ENCODE measurements around the gene AOPEP.
"Not testable (repeated sequence)": the region's sequence is repeated elsewhere in the genome, so short reads cannot be mapped to it uniquely, and the experiment has no call there.

AOPEP gene

DNA sequence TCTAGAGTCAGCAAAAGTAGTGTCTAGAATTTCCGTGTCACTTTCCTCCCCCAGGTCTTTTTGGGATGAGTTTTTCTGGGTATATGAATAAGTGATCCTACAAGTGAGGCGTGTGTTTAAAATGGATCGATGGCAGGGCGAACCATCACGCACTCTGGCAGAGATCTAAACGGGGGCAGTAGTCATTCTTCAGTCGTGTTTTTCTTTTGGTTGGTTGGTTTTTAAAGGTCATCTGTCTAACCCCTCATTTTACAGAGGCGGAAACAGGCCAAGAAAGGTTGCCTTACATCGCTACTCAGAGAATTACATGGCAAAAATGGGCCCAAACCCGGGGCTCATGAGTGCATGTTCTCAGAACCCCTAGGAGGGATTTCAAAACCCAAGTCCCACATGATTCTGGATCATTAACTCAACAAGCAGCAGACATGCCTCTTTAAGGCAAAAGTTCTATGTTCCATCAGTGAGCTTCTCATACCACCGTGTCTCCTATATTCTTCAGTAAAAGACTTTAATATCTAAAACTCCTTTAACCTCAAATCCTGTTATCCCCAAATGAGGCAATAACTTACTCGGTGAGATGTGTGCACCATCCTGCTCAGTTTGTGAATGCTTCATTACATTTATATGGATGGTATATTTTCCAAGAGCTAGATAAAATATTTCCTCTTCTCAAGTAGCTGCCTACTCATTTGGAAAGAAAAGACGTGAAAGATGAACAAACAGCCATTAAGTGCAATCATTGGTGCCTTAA lies 145.8 kb downstream of the AOPEP start:
- no peak overlapping the region for H3K4me3 ChIP-seq (replicated peaks; ENCODE audit: low read depth, low read length)
- DNase-seq (ENCODE audit: extremely low read depth, low read depth) = no peak
- TF ChIP-seq, protein P1, sequence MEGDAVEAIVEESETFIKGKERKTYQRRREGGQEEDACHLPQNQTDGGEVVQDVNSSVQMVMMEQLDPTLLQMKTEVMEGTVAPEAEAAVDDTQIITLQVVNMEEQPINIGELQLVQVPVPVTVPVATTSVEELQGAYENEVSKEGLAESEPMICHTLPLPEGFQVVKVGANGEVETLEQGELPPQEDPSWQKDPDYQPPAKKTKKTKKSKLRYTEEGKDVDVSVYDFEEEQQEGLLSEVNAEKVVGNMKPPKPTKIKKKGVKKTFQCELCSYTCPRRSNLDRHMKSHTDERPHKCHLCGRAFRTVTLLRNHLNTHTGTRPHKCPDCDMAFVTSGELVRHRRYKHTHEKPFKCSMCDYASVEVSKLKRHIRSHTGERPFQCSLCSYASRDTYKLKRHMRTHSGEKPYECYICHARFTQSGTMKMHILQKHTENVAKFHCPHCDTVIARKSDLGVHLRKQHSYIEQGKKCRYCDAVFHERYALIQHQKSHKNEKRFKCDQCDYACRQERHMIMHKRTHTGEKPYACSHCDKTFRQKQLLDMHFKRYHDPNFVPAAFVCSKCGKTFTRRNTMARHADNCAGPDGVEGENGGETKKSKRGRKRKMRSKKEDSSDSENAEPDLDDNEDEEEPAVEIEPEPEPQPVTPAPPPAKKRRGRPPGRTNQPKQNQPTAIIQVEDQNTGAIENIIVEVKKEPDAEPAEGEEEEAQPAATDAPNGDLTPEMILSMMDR (IDR thresholded peaks at IDR 0.05; ENCODE audit: low read depth, low read length, missing control alignments) = no peak

DNA sequence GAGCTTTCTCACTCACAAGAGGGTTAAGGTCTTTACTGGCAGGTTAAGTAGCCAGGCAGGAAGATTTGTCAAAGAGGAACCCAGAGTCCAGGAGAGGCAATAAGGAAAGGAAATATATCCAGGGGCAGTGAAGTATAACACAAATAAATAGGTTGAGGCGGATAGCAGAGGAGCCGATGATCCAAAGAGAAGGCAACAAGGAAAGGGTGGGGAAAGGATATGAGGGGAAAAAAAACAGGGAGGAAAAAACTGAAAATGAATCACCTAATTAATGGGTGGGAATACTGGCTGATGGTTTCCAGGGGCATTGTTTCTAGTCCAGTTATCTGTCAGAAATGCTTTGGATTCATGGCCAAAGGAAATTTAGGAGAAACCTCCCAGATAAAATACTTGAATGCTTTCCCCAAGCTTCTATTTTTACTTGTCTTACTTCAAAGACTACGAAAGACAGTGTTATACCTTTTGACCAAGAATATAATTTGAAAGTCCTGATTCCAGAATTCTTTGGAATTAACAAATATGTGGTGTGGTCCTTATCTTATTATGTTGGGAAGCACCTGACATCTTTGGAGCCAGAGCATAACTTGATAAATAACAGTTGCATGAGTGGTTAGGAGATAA lies 146.5 kb downstream of the AOPEP start:
- H3K4me3 ChIP-seq (replicated peaks; ENCODE audit: low read depth, low read length) = no peak overlapping the region
- TF ChIP-seq, protein P1 (IDR thresholded peaks at IDR 0.05; ENCODE audit: low read depth, low read length, missing control alignments) = no peak
- DNase-seq (ENCODE audit: extremely low read depth, low read depth) = no peak

DNA sequence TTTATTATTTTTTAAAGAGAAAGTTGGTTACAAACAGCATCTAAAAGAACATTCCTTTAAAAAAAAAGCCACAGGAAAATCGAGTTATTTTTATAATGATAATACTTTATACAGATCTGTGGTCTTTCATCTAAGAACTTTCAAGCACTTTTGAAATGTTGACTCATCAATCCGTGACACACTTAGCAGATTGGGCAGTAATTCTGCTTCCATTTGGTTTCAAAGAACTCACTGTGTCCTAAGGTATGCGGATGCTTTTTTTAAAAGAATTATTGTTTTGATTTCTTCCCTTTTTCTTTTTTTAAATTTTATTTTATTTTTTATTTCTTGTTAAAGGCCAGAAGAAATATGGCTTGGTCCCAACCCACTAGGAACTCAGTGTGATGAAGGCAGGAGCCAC lies 147.8 kb downstream of the AOPEP start:
- H3K4me3 ChIP-seq (replicated peaks; ENCODE audit: low read depth, low read length) = no peak overlapping the region
- TF ChIP-seq, protein P1 (IDR thresholded peaks at IDR 0.05; ENCODE audit: low read depth, low read length, missing control alignments) = no peak
- DNase-seq (ENCODE audit: extremely low read depth, low read depth) = no peak

DNA sequence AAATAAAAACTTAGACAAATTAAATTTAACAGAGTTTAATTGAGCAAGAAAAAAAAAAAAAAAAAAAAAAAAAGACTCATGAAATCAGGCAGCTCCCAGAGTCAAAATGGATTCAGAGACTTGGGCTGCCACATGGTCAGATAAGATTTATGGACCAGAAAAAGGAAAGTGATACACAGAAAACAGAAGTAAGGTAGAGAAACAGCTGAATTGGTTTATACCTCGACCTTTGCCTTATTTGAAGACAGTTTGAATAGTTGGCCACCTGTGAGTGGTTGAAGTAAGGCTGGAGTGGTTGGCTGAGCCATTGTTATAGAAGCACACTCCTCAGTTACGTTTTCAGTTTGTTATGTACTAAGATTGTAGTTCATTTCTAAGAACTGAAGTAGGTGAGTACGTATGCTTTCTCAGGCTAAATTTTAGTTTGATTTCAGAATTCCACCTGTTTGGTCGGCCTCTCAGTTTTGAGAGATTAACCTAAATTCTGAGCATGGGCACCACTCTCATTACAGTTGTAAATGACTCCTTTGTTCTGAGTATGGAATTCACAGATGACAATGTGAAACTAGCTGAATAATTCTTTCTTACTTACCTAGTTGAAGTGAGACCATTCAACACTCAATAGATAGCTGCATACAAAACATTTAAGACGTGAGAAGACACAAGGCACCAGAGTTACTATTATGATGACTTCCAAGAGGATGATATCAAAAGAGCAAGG lies 149.0 kb downstream of the AOPEP start:
- no peak overlapping the region for H3K4me3 ChIP-seq (replicated peaks; ENCODE audit: low read depth, low read length)

DNA sequence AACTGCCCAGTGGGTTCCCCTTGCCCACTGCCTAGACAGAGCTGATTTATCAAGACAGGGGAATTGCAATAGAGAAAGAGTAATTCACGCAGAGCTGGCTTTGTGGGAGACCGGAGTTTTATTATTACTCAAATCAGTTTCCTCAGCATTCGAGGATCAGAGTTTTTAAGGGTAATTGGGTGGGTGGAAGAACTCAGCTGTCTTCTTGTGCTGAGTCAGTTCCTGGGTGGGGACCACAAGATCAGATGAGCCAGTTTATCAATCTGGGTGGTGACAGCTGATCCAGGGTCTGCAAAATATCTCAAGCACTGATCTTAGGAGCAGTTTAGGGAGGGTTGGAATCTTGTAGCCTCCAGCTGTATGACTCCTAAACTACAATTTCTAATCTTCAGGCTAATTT lies 152.3 kb downstream of the AOPEP start:
- H3K4me3 ChIP-seq (replicated peaks; ENCODE audit: low read depth, low read length); DNase-seq (ENCODE audit: extremely low read depth, low read depth): not testable (repeated sequence)

More for the DNA sequence above, 149.0 kb downstream of the AOPEP start:
- TF ChIP-seq, protein P1 (IDR thresholded peaks at IDR 0.05; ENCODE audit: low read depth, low read length, missing control alignments) = no peak
- DNase-seq (ENCODE audit: extremely low read depth, low read depth) = no peak

DNA sequence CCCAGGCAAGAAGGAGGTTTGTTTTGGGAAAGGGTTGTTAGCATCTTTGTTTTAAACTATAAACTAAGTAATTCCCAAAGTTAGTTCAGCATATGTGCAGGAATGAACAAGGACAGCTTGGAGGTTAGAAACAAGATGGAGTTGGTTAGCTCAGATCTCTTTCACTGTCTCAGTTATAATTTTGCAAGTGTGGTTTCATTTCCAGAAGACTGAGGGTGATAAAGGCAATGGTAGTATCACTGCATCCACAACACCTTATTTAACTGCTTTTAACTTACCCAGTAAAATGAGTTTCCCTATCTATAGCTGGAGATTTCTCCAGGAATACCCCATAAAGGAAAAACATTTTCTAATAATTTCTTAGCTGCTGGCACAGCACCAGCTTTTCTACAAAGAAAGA lies 152.7 kb downstream of the AOPEP start:
- DNase-seq (ENCODE audit: extremely low read depth, low read depth) = no peak
- H3K4me3 ChIP-seq (replicated peaks; ENCODE audit: low read depth, low read length) = no peak overlapping the region
- TF ChIP-seq, protein P1 (IDR thresholded peaks at IDR 0.05; ENCODE audit: low read depth, low read length, missing control alignments) = no peak

DNA sequence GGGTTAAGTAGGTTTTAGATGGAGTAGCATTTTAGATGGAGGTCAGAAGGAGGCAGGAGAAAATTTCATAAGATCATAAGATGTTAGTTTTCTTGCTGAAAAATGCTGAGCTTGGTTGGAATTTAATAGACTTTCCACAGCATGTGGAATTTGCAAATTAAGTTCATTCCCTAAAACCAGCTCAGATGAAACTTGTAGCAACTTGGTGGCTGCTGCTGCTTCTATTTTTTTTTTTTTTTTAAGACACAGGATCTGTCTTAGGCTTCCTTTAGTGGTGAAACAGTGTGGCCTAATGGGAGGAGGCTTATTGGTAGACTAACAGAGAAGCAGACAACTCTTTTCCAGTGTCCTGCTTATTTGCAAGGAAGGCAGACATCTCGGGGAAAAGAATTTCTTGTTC lies 154.5 kb downstream of the AOPEP start:
- no peak overlapping the region for H3K4me3 ChIP-seq (replicated peaks; ENCODE audit: low read depth, low read length)
- TF ChIP-seq, protein P1 (IDR thresholded peaks at IDR 0.05; ENCODE audit: low read depth, low read length, missing control alignments) = no peak
- DNase-seq (ENCODE audit: extremely low read depth, low read depth) = no peak

All from HFF-Myc (cell line).